ENCODE data around the gene TMEM139. TPM values are rescaled to one million over a fixed set of nuclear protein-coding genes. Genes with fewer than 3 reads are reported as not detected.

TMEM139 gene
- total RNA-seq, 1 experiment from 2014 or later = 19.1 TPM

GRCh38 chr7:143258831-143259230 is 25.9 kb upstream of the TMEM139 start:
- TF ChIP-seq CTCF (IDR thresholded peaks at IDR 0.05; ENCODE audit: insufficient read depth in 1 of 2, low read depth in 1 of 2, low read length in 1 of 2, severe bottlenecking in 1 of 2, unreplicated experiment in 1 of 2) = no peak
- Histone ChIP-seq H3K27me3 (replicated peaks; ENCODE audit: control insufficient read depth, insufficient read depth, low read length) (no peaks in the 10 kb centered on the region), H3K9me3 (no peaks in the 10 kb centered on the region), H3K4me3 (ENCODE audit: low read depth, low read length) (no peak overlapping the region), H3K36me3 (ENCODE audit: control insufficient read depth, insufficient read depth, low read length) (no peaks in the 10 kb centered on the region), H3K4me1 (peaks cover 22% of the 10 kb centered on the region)
- Mint-ChIP-seq H3K4me1 (ENCODE audit: low read depth, unreplicated experiment) (peaks cover 26% of the 10 kb centered on the region), H3K36me3 (ENCODE audit: insufficient read depth, unreplicated experiment) (peaks cover 7% of the 10 kb centered on the region), H3K27me3 (ENCODE audit: insufficient read depth, unreplicated experiment) (no peaks in the 10 kb centered on the region), H3K4me3 (ENCODE audit: unreplicated experiment) (no peak overlapping the region), H3K27ac (ENCODE audit: unreplicated experiment) (no peak overlapping the region), H3K9me3 (ENCODE audit: unreplicated experiment) (peaks cover 16% of the 10 kb centered on the region)
- BruUV-seq (replicated peaks) = no TSS peak
- POLR2A ChIA-PET = no interaction called here
- intact Hi-C loops (cut with micrococcal nuclease; ENCODE audit: unreplicated experiment) = no loop called here
- CTCF ChIA-PET = interaction anchor here (0.6 kb wide), 1 partner anchor 16 kb away, joined by 3 read pairs; no protein-coding TSS in a partner anchor
- DNase-seq = no peak

GRCh38 chr7:143259765-143260164 is 25.0 kb upstream of the TMEM139 start:
- Histone ChIP-seq H3K36me3 (ENCODE audit: control insufficient read depth, insufficient read depth, low read length) (0 out of 2 replicates have a peak, but pooled peaks cover 1% of the 10 kb centered on the region), H3K4me1 (peaks cover 28% of the 10 kb centered on the region), H3K9me3 (no peaks in the 10 kb centered on the region), H3K27me3 (replicated peaks; ENCODE audit: control insufficient read depth, insufficient read depth, low read length) (no peaks in the 10 kb centered on the region), H3K4me3 (ENCODE audit: low read depth, low read length) (no peak overlapping the region)
- H3K36me3 Mint-ChIP-seq (ENCODE audit: insufficient read depth, unreplicated experiment) = peaks cover 16% of the 10 kb centered on the region
- intact Hi-C loops (cut with micrococcal nuclease; ENCODE audit: unreplicated experiment) = no loop called here
- no TSS peak for BruUV-seq (replicated peaks)
- ChIA-PET CTCF (no interaction called here), POLR2A (no interaction called here)
- H3K4me1 Mint-ChIP-seq (ENCODE audit: low read depth, unreplicated experiment) = peaks cover 33% of the 10 kb centered on the region
- no peak overlapping the region for H3K4me3 Mint-ChIP-seq (ENCODE audit: unreplicated experiment)
- H3K27me3 Mint-ChIP-seq (ENCODE audit: insufficient read depth, unreplicated experiment) = no peaks in the 10 kb centered on the region
- DNase-seq = peak in 1 of 2 experiments; percentile 34
- peaks cover 11% of the 10 kb centered on the region for H3K9me3 Mint-ChIP-seq (ENCODE audit: unreplicated experiment)
- peak overlapping the region; percentile 33 for H3K27ac Mint-ChIP-seq (ENCODE audit: unreplicated experiment)
- TF ChIP-seq CTCF (IDR thresholded peaks at IDR 0.05; ENCODE audit: insufficient read depth in 1 of 2, low read depth in 1 of 2, low read length in 1 of 2, severe bottlenecking in 1 of 2, unreplicated experiment in 1 of 2) = no peak

GRCh38 chr7:143261901-143262300 is 22.9 kb upstream of the TMEM139 start:
- BruUV-seq (replicated peaks) = no TSS peak
- intact Hi-C loops (cut with micrococcal nuclease; ENCODE audit: unreplicated experiment) = no loop called here
- Mint-ChIP-seq H3K36me3 (ENCODE audit: insufficient read depth, unreplicated experiment) (peaks cover 32% of the 10 kb centered on the region), H3K4me3 (ENCODE audit: unreplicated experiment) (peak overlapping the region; percentile 94), H3K9me3 (ENCODE audit: unreplicated experiment) (peaks cover 11% of the 10 kb centered on the region), H3K4me1 (ENCODE audit: low read depth, unreplicated experiment) (peaks cover 34% of the 10 kb centered on the region), H3K27ac (ENCODE audit: unreplicated experiment) (no peak overlapping the region), H3K27me3 (ENCODE audit: insufficient read depth, unreplicated experiment) (no peaks in the 10 kb centered on the region)
- H3K27me3 ChIP-seq (replicated peaks; ENCODE audit: control insufficient read depth, insufficient read depth, low read length) = no peaks in the 10 kb centered on the region
- TF ChIP-seq CTCF (IDR thresholded peaks at IDR 0.05; ENCODE audit: insufficient read depth in 1 of 2, low read depth in 1 of 2, low read length in 1 of 2, severe bottlenecking in 1 of 2, unreplicated experiment in 1 of 2) = no peak
- no peaks in the 10 kb centered on the region for H3K9me3 ChIP-seq
- 0 out of 2 replicates have a peak, but pooled peaks cover 6% of the 10 kb centered on the region for H3K36me3 ChIP-seq (ENCODE audit: control insufficient read depth, insufficient read depth, low read length)
- CTCF ChIA-PET = no interaction called here
- POLR2A ChIA-PET = no interaction called here
- peaks cover 28% of the 10 kb centered on the region for H3K4me1 ChIP-seq
- no peak for DNase-seq
- no peak overlapping the region for H3K4me3 ChIP-seq (ENCODE audit: low read depth, low read length)
